Measurements from ENCODE around the gene CDC42EP4. TPM values are rescaled to one million over a fixed set of nuclear protein-coding genes. Genes with fewer than 3 reads are reported as not detected.

CDC42EP4 gene
- total RNA-seq, 1 experiment from 2014 or later = 32.7 TPM

DNA sequence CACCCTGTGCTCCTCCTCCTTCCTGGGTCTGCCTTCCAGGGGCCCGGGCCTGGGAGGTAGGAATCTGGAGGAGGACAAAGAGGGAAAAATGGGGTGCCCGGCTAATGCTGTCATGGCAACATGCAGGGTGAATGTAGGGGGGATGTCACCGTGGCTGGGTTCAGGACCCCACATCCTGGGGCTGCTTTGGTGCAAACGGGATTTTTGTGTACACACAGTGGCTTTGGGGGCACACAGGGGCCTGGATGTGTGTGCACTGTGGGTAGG, 37.0 kb upstream of the CDC42EP4 start:
- DNase-seq = no peak
- Histone ChIP-seq H3K4me3 (ENCODE audit: insufficient read depth, low read depth, low read length) (no peak overlapping the region), H3K27me3 (ENCODE audit: control insufficient read depth, insufficient read depth, low read length) (no peaks in the 10 kb centered on the region), H3K36me3 (replicated peaks; ENCODE audit: control insufficient read depth, insufficient read depth, low read length) (no peaks in the 10 kb centered on the region)

DNA sequence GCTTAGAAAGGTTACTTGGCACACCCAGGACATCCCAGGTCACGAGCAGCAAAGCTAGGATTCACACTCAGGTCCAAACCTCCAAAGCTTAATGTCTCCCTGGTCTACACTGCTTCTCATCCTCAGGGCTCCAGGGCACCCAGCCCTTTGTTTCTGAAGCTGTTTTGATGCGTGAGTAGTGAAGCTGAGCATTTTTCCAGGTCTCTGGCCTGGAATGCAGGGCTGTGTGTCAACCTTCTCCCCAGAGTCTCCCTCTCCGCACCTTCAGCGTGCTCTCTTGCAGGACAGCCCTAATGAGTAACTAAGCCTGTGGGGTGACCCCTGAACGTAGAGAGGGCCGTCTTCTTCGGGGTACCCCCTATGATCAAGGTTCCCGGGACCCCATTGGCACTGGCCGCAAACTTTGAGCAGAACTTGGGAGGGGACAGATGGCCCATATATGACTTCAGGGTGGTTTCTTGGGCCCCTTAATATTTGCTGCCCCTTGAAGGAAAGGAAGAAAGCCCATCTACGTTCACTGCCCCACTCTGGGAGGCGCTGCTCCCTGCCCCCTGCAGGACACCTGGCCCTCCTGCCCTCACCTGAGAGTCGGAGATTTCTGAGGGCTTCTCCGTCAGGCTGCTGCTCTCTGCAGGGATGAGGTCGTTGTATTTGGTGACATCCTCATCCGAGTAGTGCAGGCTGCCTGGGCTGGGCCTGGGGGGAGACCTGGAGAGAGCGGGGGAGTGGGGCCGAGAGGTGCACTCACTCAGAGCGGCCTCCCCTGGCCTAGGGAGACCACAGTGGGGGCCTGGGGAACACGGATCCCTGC, 36.4 kb upstream of the CDC42EP4 start:
- Histone ChIP-seq H3K36me3 (replicated peaks; ENCODE audit: control insufficient read depth, insufficient read depth, low read length) (no peaks in the 10 kb centered on the region), H3K4me3 (ENCODE audit: insufficient read depth, low read depth, low read length) (no peak overlapping the region), H3K27me3 (ENCODE audit: control insufficient read depth, insufficient read depth, low read length) (no peaks in the 10 kb centered on the region)
- peak; percentile 87 for DNase-seq

DNA sequence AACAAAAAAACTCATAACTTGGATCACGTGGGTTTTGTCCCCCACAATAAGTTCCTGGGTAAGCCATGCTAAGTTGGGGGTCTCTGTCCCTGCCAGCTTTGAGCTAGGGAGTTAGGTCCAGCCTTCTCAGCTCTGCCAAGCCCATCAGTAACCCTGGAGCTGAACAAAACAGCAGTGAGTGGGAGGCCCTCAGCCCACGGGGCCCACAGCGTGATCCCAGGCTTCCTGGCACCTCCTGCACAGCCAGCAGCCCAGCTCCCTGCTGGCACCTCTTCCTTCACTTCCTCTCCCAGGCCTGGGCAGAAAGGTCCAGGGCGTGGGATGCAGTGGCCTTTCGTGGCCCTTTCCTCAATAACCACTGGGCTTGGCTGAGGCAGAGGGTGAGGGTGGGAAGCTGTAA, 35.5 kb upstream of the CDC42EP4 start:
- Histone ChIP-seq H3K4me3 (ENCODE audit: insufficient read depth, low read depth, low read length) (no peak overlapping the region), H3K27me3 (ENCODE audit: control insufficient read depth, insufficient read depth, low read length) (no peaks in the 10 kb centered on the region), H3K36me3 (replicated peaks; ENCODE audit: control insufficient read depth, insufficient read depth, low read length) (no peaks in the 10 kb centered on the region)
- DNase-seq = no peak

DNA sequence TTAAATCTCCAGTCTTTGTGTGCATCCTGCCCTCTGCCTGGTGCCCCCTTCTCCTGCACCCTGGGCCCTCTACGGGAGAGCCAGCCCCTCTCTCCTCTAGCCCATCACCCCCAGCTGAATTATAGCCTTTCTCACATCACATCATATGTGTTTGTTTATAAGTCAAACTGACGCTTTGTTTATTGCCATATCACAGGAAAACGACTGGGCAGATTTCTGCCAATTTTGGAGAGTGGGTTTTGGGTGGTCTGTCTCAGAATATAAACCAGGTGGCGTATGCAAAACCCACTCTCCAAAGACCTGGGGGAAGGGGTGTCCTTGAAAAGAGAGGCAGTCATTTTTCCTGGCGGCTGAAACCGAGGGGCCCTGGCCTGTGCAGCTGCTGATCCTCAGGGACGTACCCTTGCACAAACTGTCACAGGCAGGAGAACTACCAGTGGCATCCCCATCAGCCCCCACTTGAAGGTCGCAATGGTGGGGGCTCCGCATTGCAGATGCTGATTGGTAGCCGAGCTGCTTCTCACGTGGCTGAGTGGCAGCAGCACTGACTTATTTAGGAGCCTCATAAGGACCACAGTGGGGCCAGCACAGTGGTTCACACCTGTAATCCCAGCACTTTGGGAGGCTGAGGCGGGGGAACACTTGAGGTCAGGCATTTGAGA, 34.8 kb upstream of the CDC42EP4 start:
- peak; percentile 31 for DNase-seq
- Histone ChIP-seq H3K36me3 (replicated peaks; ENCODE audit: control insufficient read depth, insufficient read depth, low read length) (no peaks in the 10 kb centered on the region), H3K27me3 (ENCODE audit: control insufficient read depth, insufficient read depth, low read length) (no peaks in the 10 kb centered on the region), H3K4me3 (ENCODE audit: insufficient read depth, low read depth, low read length) (no peak overlapping the region)

DNA sequence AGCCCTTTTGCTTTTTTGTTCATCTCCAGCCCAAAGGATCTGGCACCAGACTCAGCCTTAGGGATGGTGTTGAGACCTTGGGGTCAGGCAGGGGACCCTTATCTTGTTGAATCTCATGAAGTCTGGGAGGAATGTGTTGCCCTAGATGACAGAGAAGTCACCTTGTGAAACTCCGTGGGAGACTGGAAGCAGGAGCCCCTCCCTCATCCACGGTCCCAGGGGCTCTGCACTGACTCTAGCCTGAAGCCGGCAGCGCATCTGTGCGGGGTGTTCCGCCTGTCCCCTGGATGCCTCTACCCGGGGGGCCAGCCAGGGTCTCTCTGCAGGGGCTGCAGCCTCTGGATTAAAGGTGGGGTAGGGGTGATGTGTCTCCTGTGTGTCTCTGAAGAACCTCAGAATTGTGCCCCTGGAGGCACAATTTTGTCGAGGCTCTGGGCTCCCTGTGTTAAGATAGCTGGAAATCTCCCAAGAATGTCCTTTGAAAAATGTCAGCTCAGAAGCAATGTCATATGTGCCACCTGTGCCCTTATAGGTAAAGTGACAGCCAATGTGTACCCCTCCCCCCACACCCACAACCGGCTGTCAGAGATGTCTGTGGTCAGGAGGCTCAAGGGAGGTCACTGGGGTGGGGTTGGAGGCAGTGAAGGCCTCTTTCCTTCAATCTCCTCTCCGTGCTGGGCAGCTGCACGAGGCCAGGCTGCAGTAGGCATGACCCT, 32.1 kb upstream of the CDC42EP4 start:
- Histone ChIP-seq H3K4me3 (ENCODE audit: insufficient read depth, low read depth, low read length) (no peak overlapping the region), H3K27me3 (ENCODE audit: control insufficient read depth, insufficient read depth, low read length) (no peaks in the 10 kb centered on the region), H3K36me3 (replicated peaks; ENCODE audit: control insufficient read depth, insufficient read depth, low read length) (no peaks in the 10 kb centered on the region)
- peak; percentile 62 for DNase-seq

DNA sequence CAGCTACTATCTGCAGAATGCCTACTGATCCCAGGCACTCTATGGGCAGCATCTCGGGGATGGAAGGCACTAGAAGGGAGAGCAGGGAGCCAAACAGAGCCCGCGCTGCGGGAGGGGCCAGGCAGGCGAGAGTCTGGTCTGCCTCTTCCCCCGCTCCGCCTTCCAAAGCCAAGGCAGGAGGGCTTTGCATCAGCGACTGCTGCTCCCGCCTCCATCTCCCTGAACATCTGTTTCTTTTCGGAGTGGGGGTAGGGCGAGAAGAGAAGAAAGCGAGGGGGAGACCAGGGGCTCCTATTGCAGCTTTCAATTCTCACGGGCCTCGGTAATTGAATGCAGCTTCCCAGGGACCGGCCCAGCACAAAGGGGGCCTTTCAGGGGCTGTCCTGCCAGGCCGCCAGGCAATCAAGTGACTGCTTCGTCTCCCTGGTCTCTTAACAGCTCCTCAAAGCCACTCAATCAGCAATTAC, 31.4 kb upstream of the CDC42EP4 start:
- no peaks in the 10 kb centered on the region for H3K36me3 ChIP-seq (replicated peaks; ENCODE audit: control insufficient read depth, insufficient read depth, low read length)
- peak; percentile 92 for DNase-seq
- peak overlapping the region; percentile 1; the same call in 1 of the 2 replicates for H3K4me3 ChIP-seq (ENCODE audit: insufficient read depth, low read depth, low read length)
- no peaks in the 10 kb centered on the region for H3K27me3 ChIP-seq (ENCODE audit: control insufficient read depth, insufficient read depth, low read length)

DNA sequence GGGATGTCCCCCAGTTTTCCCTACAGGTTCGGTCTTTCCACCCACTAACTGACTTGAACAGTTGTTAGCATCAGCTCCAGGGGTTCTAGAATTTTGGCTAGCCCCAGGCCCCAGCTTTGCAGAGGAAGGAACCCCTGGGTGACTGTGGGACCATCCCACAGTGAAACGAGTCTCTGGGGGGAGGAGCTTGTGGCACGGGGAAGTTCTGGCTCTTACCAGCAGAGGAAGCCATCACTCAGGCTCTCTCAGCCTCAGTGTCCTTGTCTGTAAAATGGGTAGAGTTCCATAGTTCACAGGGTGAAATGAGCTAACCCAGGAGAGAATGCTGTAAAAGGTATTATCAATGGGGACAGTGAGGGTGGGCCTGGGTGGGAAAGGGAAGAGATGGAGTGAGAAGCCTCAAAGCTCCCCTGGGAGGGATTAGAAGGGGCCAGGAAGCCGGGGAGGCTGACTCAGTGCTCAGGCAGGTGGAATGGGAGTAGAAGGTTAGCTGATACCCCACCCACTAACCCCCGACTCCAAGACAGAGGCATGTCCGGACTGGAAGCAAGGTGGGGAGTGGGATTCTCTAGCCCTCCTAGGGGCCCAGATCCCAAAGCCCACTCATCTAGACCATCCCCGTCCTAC, 30.9 kb upstream of the CDC42EP4 start:
- Histone ChIP-seq H3K27me3 (ENCODE audit: control insufficient read depth, insufficient read depth, low read length) (no peaks in the 10 kb centered on the region), H3K4me3 (ENCODE audit: insufficient read depth, low read depth, low read length) (peak overlapping the region; percentile 1; the same call in 1 of the 2 replicates), H3K36me3 (replicated peaks; ENCODE audit: control insufficient read depth, insufficient read depth, low read length) (no peaks in the 10 kb centered on the region)
- DNase-seq = peak; percentile 75

DNA sequence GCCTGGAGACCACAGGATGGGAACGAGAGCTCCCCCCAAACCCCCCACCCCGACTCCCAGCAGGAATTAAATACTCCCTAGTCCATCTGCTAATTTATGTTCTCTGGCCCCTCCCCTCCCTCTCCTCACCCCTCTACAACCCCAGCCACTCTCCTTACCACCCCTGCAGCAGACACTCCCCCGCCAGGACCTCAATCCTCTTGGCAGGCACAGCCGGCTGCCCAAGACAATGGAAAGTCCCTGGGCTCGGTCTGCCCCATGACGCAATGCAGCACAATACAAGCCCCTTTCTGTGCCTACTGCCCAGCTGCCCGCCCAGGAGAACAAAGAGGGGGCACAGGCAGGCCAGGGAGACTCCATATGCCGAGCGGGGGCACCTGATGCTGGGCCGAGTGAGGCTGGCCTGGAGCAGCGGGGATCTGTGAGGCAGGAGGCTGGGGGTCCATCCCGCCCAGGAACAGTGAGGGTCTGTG, 30.3 kb upstream of the CDC42EP4 start:
- H3K27me3 ChIP-seq (ENCODE audit: control insufficient read depth, insufficient read depth, low read length) = no peaks in the 10 kb centered on the region
- H3K4me3 ChIP-seq (ENCODE audit: insufficient read depth, low read depth, low read length) = no peak overlapping the region
- peak; percentile 92 for DNase-seq
- no peaks in the 10 kb centered on the region for H3K36me3 ChIP-seq (replicated peaks; ENCODE audit: control insufficient read depth, insufficient read depth, low read length)

DNA sequence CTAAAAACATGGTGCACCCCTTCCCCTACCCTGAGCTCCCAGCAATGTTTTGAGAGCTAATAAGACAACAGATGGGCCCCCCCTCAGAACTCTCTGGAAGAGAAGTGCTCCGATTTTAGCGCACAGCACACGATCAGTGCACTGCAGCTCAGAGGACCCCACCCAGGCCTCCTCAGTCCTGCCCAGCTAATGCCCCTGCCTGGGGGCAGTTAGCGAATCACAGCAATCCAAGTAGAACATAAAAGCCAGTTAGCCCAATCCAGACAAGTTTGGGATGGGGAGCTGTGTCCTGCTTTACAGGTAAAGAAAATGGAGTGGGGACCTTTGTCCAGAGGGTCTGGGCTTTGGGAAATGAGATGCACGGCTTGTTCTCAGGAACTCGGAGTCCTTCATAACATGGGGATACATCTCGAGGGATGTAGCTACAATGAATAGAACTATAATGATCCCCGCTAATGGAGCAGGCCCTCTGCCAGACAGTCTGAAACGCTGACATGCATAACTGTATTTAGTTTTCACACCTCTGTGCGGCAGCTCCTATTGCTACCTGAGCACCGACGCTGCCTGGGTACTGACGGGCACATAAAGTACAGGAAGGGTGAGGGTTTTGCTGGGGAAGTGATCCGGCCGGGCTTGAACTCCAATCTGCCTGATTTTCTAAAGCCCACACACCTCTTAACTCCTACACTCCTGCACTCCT, 29.7 kb upstream of the CDC42EP4 start:
- Histone ChIP-seq H3K36me3 (replicated peaks; ENCODE audit: control insufficient read depth, insufficient read depth, low read length) (no peaks in the 10 kb centered on the region), H3K27me3 (ENCODE audit: control insufficient read depth, insufficient read depth, low read length) (no peaks in the 10 kb centered on the region), H3K4me3 (ENCODE audit: insufficient read depth, low read depth, low read length) (no peak overlapping the region)
- DNase-seq = peak; percentile 43

DNA sequence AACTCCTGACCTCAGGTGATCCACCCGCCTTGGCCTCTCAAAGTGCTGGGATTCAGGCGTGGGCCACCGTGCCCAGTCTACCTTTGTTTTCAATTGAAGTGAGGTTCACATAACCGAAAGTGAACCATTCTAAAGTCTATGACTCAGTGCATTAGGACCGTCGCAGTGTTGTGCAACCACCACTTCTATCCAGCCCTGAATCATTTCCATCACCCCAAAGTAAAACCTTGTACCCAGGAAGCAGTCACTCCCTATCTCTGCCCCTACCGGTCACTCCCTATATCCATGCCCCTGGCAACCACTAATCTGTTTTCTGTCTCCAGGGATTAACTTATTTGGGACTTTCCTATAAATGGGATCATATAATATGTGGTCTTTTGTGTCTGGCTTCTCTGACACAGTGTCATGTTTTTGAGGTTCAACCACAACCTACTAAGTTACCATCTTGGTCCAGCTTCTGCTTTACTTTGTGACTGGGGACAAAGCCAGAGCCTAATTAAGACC, 28.3 kb upstream of the CDC42EP4 start:
- Histone ChIP-seq H3K4me3 (ENCODE audit: insufficient read depth, low read depth, low read length) (no peak overlapping the region), H3K36me3 (replicated peaks; ENCODE audit: control insufficient read depth, insufficient read depth, low read length) (no peaks in the 10 kb centered on the region), H3K27me3 (ENCODE audit: control insufficient read depth, insufficient read depth, low read length) (no peaks in the 10 kb centered on the region)
- no peak for DNase-seq

DNA sequence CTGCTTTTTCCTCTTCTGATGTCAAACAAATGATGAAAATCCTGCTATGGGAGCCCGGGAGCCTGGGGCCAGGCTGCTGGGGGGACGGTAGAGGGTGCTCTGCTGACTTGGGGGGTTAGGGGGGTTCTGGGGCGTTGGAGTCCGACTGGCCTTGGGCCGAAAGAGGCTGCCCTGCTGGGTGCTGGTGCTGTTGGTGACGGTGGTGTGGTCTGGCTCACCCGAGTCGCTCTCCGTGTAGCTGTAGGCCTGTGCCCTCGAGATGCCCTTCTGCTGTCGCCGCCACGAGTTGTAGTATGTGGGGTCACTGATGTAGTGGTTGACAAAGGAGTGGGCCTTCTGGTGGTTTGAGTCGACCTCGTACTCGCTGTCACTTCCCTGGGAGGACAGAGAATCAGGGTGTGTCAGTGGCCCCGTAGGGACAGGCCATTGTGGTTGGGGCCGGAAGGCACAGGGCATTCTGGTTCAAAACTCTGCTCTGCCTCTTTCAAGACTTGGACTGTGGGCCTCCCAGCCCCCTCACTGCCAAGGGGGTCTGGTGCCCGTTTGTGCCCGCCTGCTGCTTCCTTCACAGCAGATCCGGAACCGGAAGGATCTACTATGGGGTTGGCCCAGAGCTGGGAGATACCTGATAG, 26.9 kb upstream of the CDC42EP4 start:
- no peaks in the 10 kb centered on the region for H3K27me3 ChIP-seq (ENCODE audit: control insufficient read depth, insufficient read depth, low read length)
- DNase-seq = no peak
- H3K36me3 ChIP-seq (replicated peaks; ENCODE audit: control insufficient read depth, insufficient read depth, low read length) = no peaks in the 10 kb centered on the region
- H3K4me3 ChIP-seq (ENCODE audit: insufficient read depth, low read depth, low read length) = no peak overlapping the region

DNA sequence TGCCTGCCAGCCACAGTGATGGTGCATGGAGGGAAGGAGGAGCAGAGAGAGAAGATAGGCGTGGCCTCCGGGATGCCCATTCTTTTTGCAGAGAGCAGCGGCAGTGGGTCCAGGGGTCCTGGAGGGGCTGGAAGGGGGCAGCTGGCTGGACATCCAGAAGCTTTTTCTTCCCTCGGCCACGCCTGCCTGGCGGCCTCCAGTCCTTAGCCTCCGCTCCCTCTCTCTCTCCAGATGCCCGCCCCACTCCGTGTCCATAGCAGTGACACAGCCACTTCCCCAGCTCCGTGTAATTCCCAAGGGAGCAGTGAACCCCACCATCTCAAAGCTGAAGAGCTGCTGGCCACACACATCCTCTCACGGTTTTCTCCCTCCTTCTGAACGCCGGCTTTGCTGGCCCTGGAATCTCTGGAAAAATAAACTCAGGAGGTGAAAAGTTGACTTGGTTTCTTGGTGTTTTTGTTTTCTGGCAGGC, 26.3 kb upstream of the CDC42EP4 start:
- peak; percentile 41 for DNase-seq
- H3K4me3 ChIP-seq (ENCODE audit: insufficient read depth, low read depth, low read length) = no peak overlapping the region
- no peaks in the 10 kb centered on the region for H3K36me3 ChIP-seq (replicated peaks; ENCODE audit: control insufficient read depth, insufficient read depth, low read length)
- no peaks in the 10 kb centered on the region for H3K27me3 ChIP-seq (ENCODE audit: control insufficient read depth, insufficient read depth, low read length)

DNA sequence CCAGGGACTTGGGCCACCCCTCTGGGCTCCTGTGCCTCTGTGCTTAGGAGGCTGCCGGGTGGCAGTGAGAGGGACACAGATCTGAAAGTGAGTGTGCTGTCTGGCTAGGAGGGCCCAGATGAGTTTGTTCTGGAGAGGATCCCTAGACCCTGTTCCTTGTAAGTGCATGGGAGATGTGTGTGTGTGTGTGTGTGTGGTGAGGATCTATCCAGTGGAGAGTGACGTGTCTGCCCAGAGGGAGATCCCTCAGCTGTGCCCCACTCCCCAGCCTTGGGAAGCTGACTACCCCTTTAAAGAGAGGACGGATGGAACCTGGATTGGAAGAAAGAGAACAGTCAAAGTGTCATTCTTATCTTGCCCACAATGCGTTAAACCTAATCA, 25.5 kb upstream of the CDC42EP4 start:
- DNase-seq = peak; percentile 36
- Histone ChIP-seq H3K36me3 (replicated peaks; ENCODE audit: control insufficient read depth, insufficient read depth, low read length) (no peaks in the 10 kb centered on the region), H3K27me3 (ENCODE audit: control insufficient read depth, insufficient read depth, low read length) (no peaks in the 10 kb centered on the region), H3K4me3 (ENCODE audit: insufficient read depth, low read depth, low read length) (no peak overlapping the region)

Data from H7 (cell line).